Neural cell (in vitro differentiated cells): ENCODE data around the gene PKP1. TPM values are rescaled to one million over a fixed set of nuclear protein-coding genes. Genes with fewer than 3 reads are reported as not detected.

ENCODE experiments used
- polyA plus RNA-seq: library from polyadenylated mRNA; depleted of rRNA; stranded (reverse); fragments of >200 nt; gene quantifications from 2 replicates; pipeline ENCODE4 v1.2.3, GENCODE V29; 2014

PKP1 gene
- polyA plus RNA-seq, 1 donor from 2014 or later, result not detected

Other genes with a start within 250 kb of the PKP1 start
- gene CACNA1S, start 171.1 kb upstream of the PKP1 start, polyA plus RNA-seq, result 0.05 and 0.14 TPM in 2 replicates
- 0.20 TPM in 1 of 2 replicates, not detected in the other for gene ASCL5, start 156.3 kb upstream of the PKP1 start, polyA plus RNA-seq
- gene TMEM9, start 129.0 kb upstream of the PKP1 start, polyA plus RNA-seq, result 182 and 193 TPM in 2 replicates
- gene IGFN1, start 92.7 kb upstream of the PKP1 start, polyA plus RNA-seq, result not detected in 2 replicates
- not detected in 2 replicates for gene TNNT2, start 94.2 kb downstream of the PKP1 start, polyA plus RNA-seq
- not detected in 2 replicates for gene LAD1, start 115.8 kb downstream of the PKP1 start, polyA plus RNA-seq
- 3.0 and 8.9 TPM in 2 replicates for gene TNNI1, start 138.2 kb downstream of the PKP1 start, polyA plus RNA-seq
- 28.1 and 35.1 TPM in 2 replicates for gene PHLDA3, start 185.7 kb downstream of the PKP1 start, polyA plus RNA-seq
- 4.2 and 12.1 TPM in 2 replicates for gene CSRP1, start 223.6 kb downstream of the PKP1 start, polyA plus RNA-seq